Breast epithelium (tissue), 4 donors: ENCODE measurements around the gene DBX2. TPM values are rescaled to one million over a fixed set of nuclear protein-coding genes. Genes with fewer than 3 reads are reported as not detected.

Experiments used
- DNase-seq, 2 donors: peaks; one replicate each; pipeline ENCODE4 v3.0.0-alpha.2; 2019; ENCODE audit warnings: low spot score in 2 of 2
- H3K27ac ChIP-seq, 2 donors: fragments of 200-600 bp; sonication (generic) in 1 of 2; one replicate each; pipeline ENCODE4 v1.5.1; 2016 to 2019; ENCODE audit warnings: mild to moderate bottlenecking in 1 of 2
- H3K27me3 ChIP-seq, 2 donors: fragments of 200-600 bp; sonication (generic) in 1 of 2; one replicate each; pipeline versions ENCODE4 v1.5.1 to v1.6.0; 2017 to 2019; ENCODE audit warnings: control low read depth in 1 of 2, mild to moderate bottlenecking in 1 of 2
- H3K36me3 ChIP-seq: fragments of 200-600 bp; one replicate; pipeline ENCODE4 v1.5.1; 2019
- H3K4me1 ChIP-seq, 2 donors: fragments of 200-600 bp; sonication (generic); one replicate each; pipeline ENCODE4 v1.5.1; 2016 to 2019; ENCODE audit warnings: control low read depth in 1 of 2
- H3K4me3 ChIP-seq, 3 donors: fragments of 200-600 bp; sonication (generic); 1 replicate in 2 of 3; 2 replicates in 1 of 3; pipeline ENCODE4 v1.5.1; 2016 to 2019; ENCODE audit warnings: mild to moderate bottlenecking in 3 of 3, moderate library complexity in 2 of 3
- H3K9me3 ChIP-seq, 2 donors: fragments of 200-600 bp; sonication (generic) in 1 of 2; one replicate each; pipeline ENCODE4 v1.5.1; 2016 to 2019; ENCODE audit warnings: control low read depth in 1 of 2
- POLR2A ChIP-seq: fragments of 450-650 bp; IDR thresholded peaks from one replicate; pipeline ENCODE4 v1.6.1; 2016; ENCODE audit warnings: antibody characterized with exemption, mild to moderate bottlenecking, moderate library complexity
- POLR2AphosphoS5 ChIP-seq, 3 donors: sonication (generic); formaldehyde crosslinking; IDR thresholded peaks; one replicate each; pipeline ENCODE4 v1.6.1; 2017; ENCODE audit warnings: antibody characterized with exemption in 3 of 3
- intact Hi-C: fragments of 100-400 bp; cut with DNase I; formaldehyde crosslinking; loops from one replicate; pipeline ENCODE4 v1.15.1; 2023; ENCODE audit warnings: low total_unique reads
- total RNA-seq, 3 donors: library from RNA; depleted of rRNA; stranded (reverse); fragments of >200 nt; gene quantifications; one replicate each; pipeline ENCODE4 v1.1.0, GENCODE V29; 2016
- TF ChIP-seq, protein P1 (sequence below), 3 donors: fragments of 450-650 bp; IDR thresholded peaks; one replicate each; pipeline ENCODE4 v1.5.1; 2016 to 2017; ENCODE audit warnings: antibody characterized with exemption in 3 of 3, mild to moderate bottlenecking in 3 of 3, moderate library complexity in 3 of 3

Gene DBX2
- total RNA-seq, 3 donors from 2014 or later = 0.32 to 0.73 (median 0.33) TPM

DNA sequence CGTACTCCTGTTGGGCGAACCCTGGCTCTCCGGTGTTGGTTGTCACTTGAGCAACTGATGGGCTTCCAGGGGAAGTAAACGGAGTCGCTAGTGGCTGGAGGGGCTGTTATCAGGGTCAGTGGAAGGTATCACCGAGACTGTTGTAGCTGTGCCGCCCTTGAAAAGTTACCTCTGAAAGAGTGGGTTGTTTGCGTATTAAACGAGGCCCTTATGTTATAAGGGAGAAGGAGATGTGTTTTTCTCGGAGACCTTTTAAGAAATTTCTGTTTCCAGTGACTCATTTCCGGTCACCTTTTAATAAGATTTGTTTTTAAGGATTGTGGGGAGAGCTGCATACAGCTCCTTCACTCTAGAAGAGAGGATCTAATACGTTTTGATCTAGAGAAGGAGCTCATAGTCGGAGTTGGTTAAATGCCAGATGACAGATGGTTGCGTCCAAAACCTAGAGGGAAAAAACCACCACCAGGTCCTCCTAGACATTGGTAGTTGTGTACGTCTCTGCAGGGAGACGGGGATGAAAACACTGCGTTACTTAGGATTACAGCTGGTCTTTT lies 750 bp upstream of the DBX2 start:
- TF ChIP-seq POLR2A (no peak), POLR2AphosphoS5 (IDR thresholded peaks at IDR 0.05) (no peak)
- TF ChIP-seq, protein P1, sequence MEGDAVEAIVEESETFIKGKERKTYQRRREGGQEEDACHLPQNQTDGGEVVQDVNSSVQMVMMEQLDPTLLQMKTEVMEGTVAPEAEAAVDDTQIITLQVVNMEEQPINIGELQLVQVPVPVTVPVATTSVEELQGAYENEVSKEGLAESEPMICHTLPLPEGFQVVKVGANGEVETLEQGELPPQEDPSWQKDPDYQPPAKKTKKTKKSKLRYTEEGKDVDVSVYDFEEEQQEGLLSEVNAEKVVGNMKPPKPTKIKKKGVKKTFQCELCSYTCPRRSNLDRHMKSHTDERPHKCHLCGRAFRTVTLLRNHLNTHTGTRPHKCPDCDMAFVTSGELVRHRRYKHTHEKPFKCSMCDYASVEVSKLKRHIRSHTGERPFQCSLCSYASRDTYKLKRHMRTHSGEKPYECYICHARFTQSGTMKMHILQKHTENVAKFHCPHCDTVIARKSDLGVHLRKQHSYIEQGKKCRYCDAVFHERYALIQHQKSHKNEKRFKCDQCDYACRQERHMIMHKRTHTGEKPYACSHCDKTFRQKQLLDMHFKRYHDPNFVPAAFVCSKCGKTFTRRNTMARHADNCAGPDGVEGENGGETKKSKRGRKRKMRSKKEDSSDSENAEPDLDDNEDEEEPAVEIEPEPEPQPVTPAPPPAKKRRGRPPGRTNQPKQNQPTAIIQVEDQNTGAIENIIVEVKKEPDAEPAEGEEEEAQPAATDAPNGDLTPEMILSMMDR (IDR thresholded peaks at IDR 0.05) = no peak
- Histone ChIP-seq H3K27ac (peak overlapping the region in 1 of 2 donors; percentile 72), H3K4me1 (no peaks in the 10 kb centered on the region), H3K4me3 (peak overlapping the region; percentile 37 to 73 (median 62)), H3K36me3 (no peaks in the 10 kb centered on the region), H3K27me3 (peaks cover 0 to 20% of the 10 kb centered on the region in 2 donors), H3K9me3 (no peaks in the 10 kb centered on the region)
- no peak for DNase-seq
- intact Hi-C loops = no loop called here

DNA sequence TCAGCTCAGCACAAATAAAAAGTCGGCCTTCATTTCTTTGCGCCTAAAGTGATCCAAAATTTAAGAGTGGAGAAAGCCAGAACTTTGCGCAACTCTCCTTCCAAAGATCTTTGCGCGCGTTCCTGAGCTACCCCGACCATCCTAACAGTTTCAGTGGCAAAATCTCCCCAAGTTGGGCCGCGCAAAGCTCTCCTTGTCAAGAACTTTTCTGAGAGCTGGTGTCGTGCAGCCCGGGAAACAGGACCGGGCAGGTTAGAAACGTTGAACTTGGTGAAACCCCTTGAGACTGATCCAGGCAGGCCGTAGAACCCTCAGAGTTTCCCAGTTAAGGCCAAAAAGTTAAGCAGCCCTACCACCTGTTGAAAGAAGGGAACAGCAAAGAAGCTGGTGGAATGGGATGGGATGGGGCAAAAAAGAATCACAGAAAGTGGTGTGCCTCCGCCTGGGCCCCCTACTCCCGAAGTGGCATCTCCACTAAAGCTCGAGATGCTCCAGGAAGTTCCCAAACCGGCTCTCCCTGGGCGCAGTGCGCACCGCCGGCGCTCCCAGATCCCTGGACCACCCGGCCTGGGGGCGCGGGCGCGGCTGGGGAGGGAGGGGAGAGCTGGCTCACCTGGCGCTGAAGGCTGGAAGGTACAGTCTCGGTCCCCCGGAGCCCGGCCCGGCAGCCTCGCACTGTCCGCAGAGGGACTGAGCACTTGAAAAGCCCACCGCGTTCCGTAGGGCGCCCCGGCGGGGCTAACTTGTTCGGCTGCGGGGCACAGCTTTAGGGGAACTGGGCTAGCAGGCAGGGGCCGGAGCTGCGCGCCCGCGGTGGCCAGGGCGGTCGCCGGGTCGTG lies 768 bp downstream of the DBX2 start:
- no peaks in the 10 kb centered on the region for H3K36me3 ChIP-seq
- no peak for DNase-seq
- peak overlapping the region in 1 of 2 donors; percentile 72 for H3K27ac ChIP-seq
- peaks cover 0 to 20% of the 10 kb centered on the region in 2 donors for H3K27me3 ChIP-seq
- no peaks in the 10 kb centered on the region for H3K4me1 ChIP-seq
- no peak for TF ChIP-seq POLR2A
- TF ChIP-seq POLR2AphosphoS5 (IDR thresholded peaks at IDR 0.05) = no peak
- H3K4me3 ChIP-seq = peak overlapping the region; percentile 37 to 73 (median 62)
- no peaks in the 10 kb centered on the region for H3K9me3 ChIP-seq
- intact Hi-C loops = no loop called here

DNA sequence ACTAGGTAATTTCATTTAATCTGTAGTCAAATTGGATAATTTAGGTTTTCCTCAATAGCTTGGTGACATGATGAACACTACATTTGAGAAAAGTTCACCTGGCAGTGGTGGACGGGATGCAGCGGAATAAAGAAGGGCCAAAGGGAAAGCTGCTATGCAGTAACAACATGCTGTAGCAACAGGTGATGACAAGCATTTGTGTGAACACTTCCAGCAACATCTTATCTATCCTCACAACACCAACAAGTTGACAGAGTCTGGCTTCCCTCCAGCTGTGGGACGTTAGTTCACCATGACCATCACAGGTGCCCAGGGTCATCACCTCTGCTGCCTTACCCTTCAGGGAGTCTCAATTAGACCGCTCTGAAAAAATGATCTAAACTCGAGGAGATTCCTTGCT lies 8.3 kb downstream of the DBX2 start:
- Histone ChIP-seq H3K36me3 (no peaks in the 10 kb centered on the region), H3K4me3 (no peak overlapping the region), H3K9me3 (no peaks in the 10 kb centered on the region), H3K4me1 (no peaks in the 10 kb centered on the region), H3K27ac (no peak overlapping the region), H3K27me3 (no peaks in the 10 kb centered on the region)
- TF ChIP-seq, protein P1 (IDR thresholded peaks at IDR 0.05) = no peak
- TF ChIP-seq POLR2A = no peak
- TF ChIP-seq POLR2AphosphoS5 (IDR thresholded peaks at IDR 0.05) = no peak
- intact Hi-C loops = no loop called here
- no peak for DNase-seq

DNA sequence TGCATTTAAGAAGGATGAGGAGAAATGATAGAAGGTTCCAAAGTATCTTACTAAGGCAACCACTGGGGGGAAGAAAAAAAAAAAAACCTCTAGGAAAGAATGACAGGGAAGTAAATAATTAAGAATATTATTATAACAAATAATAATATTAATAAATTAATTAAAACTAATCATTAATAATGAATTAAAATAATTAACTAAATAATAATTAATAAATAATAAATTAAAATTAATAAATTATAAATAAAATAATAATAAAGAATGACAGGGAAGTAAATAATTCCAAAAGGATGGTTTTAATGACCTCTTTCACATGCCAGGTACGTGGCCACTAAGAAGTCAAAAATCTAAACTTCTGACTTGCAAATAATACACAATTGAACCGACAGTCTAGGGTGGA lies 9.9 kb downstream of the DBX2 start:
- no peak for TF ChIP-seq POLR2A
- TF ChIP-seq, protein P1 (IDR thresholded peaks at IDR 0.05) = no peak
- no peak for TF ChIP-seq POLR2AphosphoS5 (IDR thresholded peaks at IDR 0.05)
- H3K4me3 ChIP-seq = no peak overlapping the region
- H3K9me3 ChIP-seq = no peaks in the 10 kb centered on the region
- H3K27me3 ChIP-seq = no peaks in the 10 kb centered on the region
- no peak for DNase-seq
- no peaks in the 10 kb centered on the region for H3K4me1 ChIP-seq
- intact Hi-C loops = no loop called here
- H3K27ac ChIP-seq = no peak overlapping the region
- no peaks in the 10 kb centered on the region for H3K36me3 ChIP-seq

GRCh38 chr12:45039757-45040156 lies 11.1 kb downstream of the DBX2 start:
- no peaks in the 10 kb centered on the region for H3K9me3 ChIP-seq
- no peaks in the 10 kb centered on the region for H3K27me3 ChIP-seq
- DNase-seq = no peak
- H3K27ac ChIP-seq = no peak overlapping the region
- H3K36me3 ChIP-seq = no peaks in the 10 kb centered on the region
- no peaks in the 10 kb centered on the region for H3K4me1 ChIP-seq
- TF ChIP-seq POLR2A = no peak
- no peak for TF ChIP-seq POLR2AphosphoS5 (IDR thresholded peaks at IDR 0.05)
- TF ChIP-seq, protein P1 (IDR thresholded peaks at IDR 0.05) = no peak
- no peak overlapping the region for H3K4me3 ChIP-seq
- intact Hi-C loops = no loop called here
